Measurements from ENCODE around the gene SIX3.

DNA sequence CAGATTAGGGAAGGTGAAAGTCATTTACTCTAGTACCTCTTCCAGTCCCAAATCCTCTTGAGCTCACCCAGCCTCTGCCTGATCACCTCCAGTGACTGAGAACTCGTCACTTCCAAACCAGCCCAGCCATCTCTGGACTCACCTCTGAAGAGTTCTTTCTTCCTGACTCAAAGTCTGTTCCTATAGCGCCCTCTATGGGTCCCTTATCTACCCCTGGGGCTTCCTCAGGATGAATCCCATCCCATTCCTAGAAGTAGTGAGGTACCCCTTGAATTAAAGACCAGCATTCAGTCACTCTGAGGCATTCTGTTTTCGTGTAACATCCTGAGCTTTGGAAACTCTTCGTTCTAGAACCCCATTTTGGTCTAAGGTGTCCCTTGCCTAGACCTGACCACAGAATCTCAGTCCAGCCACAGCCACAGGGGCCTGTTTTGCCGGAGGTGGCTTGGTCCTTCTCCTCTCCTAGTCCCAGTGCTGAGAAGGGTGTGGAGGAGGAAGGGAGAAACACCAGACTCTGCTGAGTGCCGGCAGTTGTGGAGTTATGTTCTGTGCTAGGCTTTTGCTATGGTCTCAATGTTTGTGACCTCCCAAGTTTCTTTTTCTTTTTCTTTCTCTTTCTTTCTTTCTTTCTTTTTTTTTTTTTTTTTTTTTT is 32.7 kb downstream of the SIX3 start:
- TF ChIP-seq, protein P1, sequence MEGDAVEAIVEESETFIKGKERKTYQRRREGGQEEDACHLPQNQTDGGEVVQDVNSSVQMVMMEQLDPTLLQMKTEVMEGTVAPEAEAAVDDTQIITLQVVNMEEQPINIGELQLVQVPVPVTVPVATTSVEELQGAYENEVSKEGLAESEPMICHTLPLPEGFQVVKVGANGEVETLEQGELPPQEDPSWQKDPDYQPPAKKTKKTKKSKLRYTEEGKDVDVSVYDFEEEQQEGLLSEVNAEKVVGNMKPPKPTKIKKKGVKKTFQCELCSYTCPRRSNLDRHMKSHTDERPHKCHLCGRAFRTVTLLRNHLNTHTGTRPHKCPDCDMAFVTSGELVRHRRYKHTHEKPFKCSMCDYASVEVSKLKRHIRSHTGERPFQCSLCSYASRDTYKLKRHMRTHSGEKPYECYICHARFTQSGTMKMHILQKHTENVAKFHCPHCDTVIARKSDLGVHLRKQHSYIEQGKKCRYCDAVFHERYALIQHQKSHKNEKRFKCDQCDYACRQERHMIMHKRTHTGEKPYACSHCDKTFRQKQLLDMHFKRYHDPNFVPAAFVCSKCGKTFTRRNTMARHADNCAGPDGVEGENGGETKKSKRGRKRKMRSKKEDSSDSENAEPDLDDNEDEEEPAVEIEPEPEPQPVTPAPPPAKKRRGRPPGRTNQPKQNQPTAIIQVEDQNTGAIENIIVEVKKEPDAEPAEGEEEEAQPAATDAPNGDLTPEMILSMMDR (IDR thresholded peaks at IDR 0.05; ENCODE audit: low read length), result peak; percentile 62
- no peak for TF ChIP-seq EZH2 (IDR thresholded peaks at IDR 0.05; ENCODE audit: borderline replicate concordance, low read length)

Measured in OCI-LY1 (cell line).